ENCODE results near the gene NUAK1. TPM values are rescaled to one million over a fixed set of nuclear protein-coding genes. Genes with fewer than 3 reads are reported as not detected.
A peak's percentile ranks its signal among the peaks of the same experiment; 100 is the strongest.

The NUAK1 gene
- total RNA-seq, 4 donors from 2014 or later, result 7.1 to 19.8 (median 10.7) TPM

GRCh38 chr12:106174876-106175275, 36.1 kb upstream of the NUAK1 start:
- TF ChIP-seq POLR2A (IDR thresholded peaks at IDR 0.05; ENCODE audit: low read depth), result no peak
- no peak for TF ChIP-seq CTCF (IDR thresholded peaks at IDR 0.05)
- TF ChIP-seq EP300 (IDR thresholded peaks at IDR 0.05), result no peak
- TF ChIP-seq POLR2AphosphoS5 (IDR thresholded peaks at IDR 0.05), result no peak
- H3K4me3 ChIP-seq, result no peak overlapping the region

DNA sequence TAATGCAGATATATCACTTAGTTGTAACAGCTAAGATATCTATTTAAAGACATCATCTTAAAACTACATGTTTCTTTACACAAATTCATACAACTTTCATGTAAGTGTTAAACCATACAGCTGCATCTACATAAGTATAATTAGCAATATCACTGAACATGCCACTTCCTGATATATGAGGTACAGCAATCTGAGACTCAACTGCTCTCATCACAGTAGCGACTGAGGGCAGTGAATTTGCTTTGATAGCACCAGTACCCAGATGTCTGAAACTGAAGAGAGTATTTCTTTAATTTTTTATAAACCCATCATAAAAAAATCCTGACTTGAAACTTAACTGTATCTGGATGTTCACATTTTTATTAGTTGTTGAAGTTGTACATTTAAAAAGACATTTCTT, 34.7 kb upstream of the NUAK1 start:
- no peak for DNase-seq (ENCODE audit: extremely low spot score)
- TF ChIP-seq EP300 (IDR thresholded peaks at IDR 0.05), result no peak
- no peak for TF ChIP-seq POLR2A (IDR thresholded peaks at IDR 0.05; ENCODE audit: low read depth)
- intact Hi-C loops (cut with DNase I), result no loop called here
- H3K9me3 ChIP-seq, result no peaks in the 10 kb centered on the region
- no peak overlapping the region for H3K4me3 ChIP-seq
- no peaks in the 10 kb centered on the region for H3K36me3 ChIP-seq
- H3K4me1 ChIP-seq, result peaks cover 0 to 4% (median 3%) of the 10 kb centered on the region in 4 donors
- no peaks in the 10 kb centered on the region for H3K27me3 ChIP-seq
- no peak overlapping the region for H3K27ac ChIP-seq (replicated peaks in 1 of 4)
- WGBS, result 82% methylated on average over 1 of the region's 1 CpG

More at GRCh38 chr12:106174876-106175275, 36.1 kb upstream of the NUAK1 start:
- H3K27ac ChIP-seq (replicated peaks in 1 of 4), result no peak overlapping the region
- H3K27me3 ChIP-seq, result no peaks in the 10 kb centered on the region
- H3K36me3 ChIP-seq, result no peaks in the 10 kb centered on the region
- DNase-seq (ENCODE audit: extremely low spot score), result no peak
- no peaks in the 10 kb centered on the region for H3K9me3 ChIP-seq
- H3K4me1 ChIP-seq, result peaks cover 3 to 14% (median 6%) of the 10 kb centered on the region in 4 donors
- intact Hi-C loops (cut with DNase I), result no loop called here
- WGBS, result 72% methylated on average over 5 of the region's 5 CpGs

GRCh38 chr12:106171117-106171750, 32.5 kb upstream of the NUAK1 start:
- H3K4me3 ChIP-seq, result no peak overlapping the region
- TF ChIP-seq CTCF (IDR thresholded peaks at IDR 0.05), result no peak
- no peak for TF ChIP-seq POLR2A (IDR thresholded peaks at IDR 0.05; ENCODE audit: low read depth)
- TF ChIP-seq EP300 (IDR thresholded peaks at IDR 0.05), result no peak
- no peak for TF ChIP-seq POLR2AphosphoS5 (IDR thresholded peaks at IDR 0.05)
- no peaks in the 10 kb centered on the region for H3K9me3 ChIP-seq
- H3K27ac ChIP-seq (replicated peaks in 1 of 4), result no peak overlapping the region
- peaks cover 0 to 4% (median 0%) of the 10 kb centered on the region in 4 donors for H3K4me1 ChIP-seq
- H3K27me3 ChIP-seq, result no peaks in the 10 kb centered on the region
- 64% methylated on average over 4 of the region's 4 CpGs for WGBS
- intact Hi-C loops (cut with DNase I), result no loop called here
- H3K36me3 ChIP-seq, result no peaks in the 10 kb centered on the region
- no peak for DNase-seq (ENCODE audit: extremely low spot score)

DNA sequence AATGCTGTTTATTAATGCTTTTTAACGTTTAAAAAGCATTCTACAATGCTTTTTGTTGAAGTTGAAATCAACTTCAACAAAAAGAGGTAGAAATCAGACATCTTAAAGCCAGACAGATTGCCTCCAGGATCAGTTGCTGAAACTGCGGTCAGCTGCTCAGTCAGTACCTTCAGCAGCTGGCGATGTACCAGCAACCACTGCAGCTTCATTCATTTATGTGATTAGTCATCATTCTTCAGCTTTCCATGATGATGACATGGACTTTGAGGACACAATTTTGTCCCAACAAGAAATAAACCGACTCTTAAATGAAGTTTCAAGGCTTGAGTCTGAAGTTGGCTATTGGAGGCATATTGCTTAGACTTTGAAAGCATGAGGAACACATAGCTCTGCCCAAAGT, 31.5 kb upstream of the NUAK1 start:
- TF ChIP-seq POLR2A (IDR thresholded peaks at IDR 0.05; ENCODE audit: low read depth) (no peak), CTCF (IDR thresholded peaks at IDR 0.05) (no peak), EP300 (IDR thresholded peaks at IDR 0.05) (no peak), POLR2AphosphoS5 (IDR thresholded peaks at IDR 0.05) (no peak)
- H3K4me3 ChIP-seq, result no peak overlapping the region
- H3K9me3 ChIP-seq, result no peaks in the 10 kb centered on the region
- H3K4me1 ChIP-seq, result peaks cover 0 to 4% (median 0%) of the 10 kb centered on the region in 4 donors
- no peaks in the 10 kb centered on the region for H3K27me3 ChIP-seq
- WGBS, result 85% methylated on average over 4 of the region's 4 CpGs
- DNase-seq (ENCODE audit: extremely low spot score), result no peak
- no peak overlapping the region for H3K27ac ChIP-seq (replicated peaks in 1 of 4)
- H3K36me3 ChIP-seq, result no peaks in the 10 kb centered on the region
- intact Hi-C loops (cut with DNase I), result no loop called here

GRCh38 chr12:106163712-106164111, 25.0 kb upstream of the NUAK1 start:
- intact Hi-C loops (cut with DNase I), result no loop called here
- TF ChIP-seq POLR2AphosphoS5 (IDR thresholded peaks at IDR 0.05), result no peak
- TF ChIP-seq POLR2A (IDR thresholded peaks at IDR 0.05; ENCODE audit: low read depth), result no peak
- TF ChIP-seq CTCF (IDR thresholded peaks at IDR 0.05), result no peak
- TF ChIP-seq EP300 (IDR thresholded peaks at IDR 0.05), result no peak
- Histone ChIP-seq H3K27me3 (peaks cover 0 to 16% (median 0%) of the 10 kb centered on the region in 4 donors), H3K36me3 (no peaks in the 10 kb centered on the region), H3K9me3 (no peaks in the 10 kb centered on the region), H3K27ac (replicated peaks in 1 of 4) (no peak overlapping the region), H3K4me1 (no peaks in the 10 kb centered on the region), H3K4me3 (no peak overlapping the region)
- DNase-seq (ENCODE audit: extremely low spot score), result peak; percentile 55
- 72% methylated on average over 2 of the region's 3 CpGs for WGBS
